IMR-90 (cell line): Measurements from ENCODE around the gene ITK. TPM values are rescaled to one million over a fixed set of nuclear protein-coding genes. Genes with fewer than 3 reads are reported as not detected.

ENCODE experiments used
- ATAC-seq: fragments of 200-7000 bp; cut with Tn5 transposase; 2 replicates; pipeline ENCODE4 v1.9.1; 2020; ENCODE audit warnings: low read depth, mild to moderate bottlenecking, moderate library complexity
- BruUV-seq: library from RNA; stranded (reverse); fragments of 400-500 nt; replicated peaks from 2 replicates; lab custom pipeline; 2021; lab: Mats Ljungman, UMichigan
- CTCF ChIA-PET: fragments of 300-600 bp; formaldehyde crosslinking; extraction: SDS; loops from one replicate; lab custom pipeline; 2021; ENCODE audit warnings: antibody characterized with exemption; lab: Yijun Ruan, JAX
- POLR2A ChIA-PET: fragments of 300-600 bp; sonication (Branson Sonifier 250); formaldehyde crosslinking; loops from one replicate; lab custom pipeline; 2022; ENCODE audit warnings: antibody characterized with exemption; ENCODE audit not compliant: unreplicated experiment; lab: Charles Lee
- DNase-seq: peaks from one replicate; pipeline ENCODE4 v3.0.0; 2013
- H2AFZ ChIP-seq: replicated peaks from 2 replicates; pipeline ENCODE3; 2013; ENCODE audit warnings: low read length, mild to moderate bottlenecking; ENCODE audit not compliant: poor library complexity
- H2AK5ac ChIP-seq: 2 replicates; pipeline ENCODE4 v1.6.1; 2013; ENCODE audit warnings: low read depth, low read length, inconsistent platforms
- H2AK9ac ChIP-seq: replicated peaks from 2 replicates; pipeline ENCODE3; 2013; ENCODE audit warnings: mild to moderate bottlenecking, low read depth, low read length, moderate library complexity; ENCODE audit not compliant: poor library complexity
- H2BK120ac ChIP-seq: 2 replicates; pipeline ENCODE4 v1.6.1; 2013; ENCODE audit warnings: low read depth, low read length, inconsistent platforms
- H2BK15ac ChIP-seq: 3 replicates; pipeline ENCODE4 v1.6.1; 2013; ENCODE audit warnings: low read depth, low read length, inconsistent platforms
- H2BK20ac ChIP-seq: 2 replicates; pipeline ENCODE4 v1.6.1; 2013; ENCODE audit warnings: low read depth, mild to moderate bottlenecking, inconsistent platforms, low read length, moderate library complexity
- H2BK5ac ChIP-seq: 2 replicates; pipeline ENCODE4 v1.6.1; 2013; ENCODE audit warnings: mild to moderate bottlenecking, low read depth, low read length, inconsistent platforms; ENCODE audit not compliant: poor library complexity, severe bottlenecking
- H3K14ac ChIP-seq: replicated peaks from 2 replicates; pipeline ENCODE4 v1.6.1; 2013; ENCODE audit warnings: low read depth, low read length, inconsistent platforms
- H3K18ac ChIP-seq: 2 replicates; pipeline ENCODE4 v1.6.1; 2013; ENCODE audit warnings: low read depth, low read length, control low read depth
- H3K23ac ChIP-seq: 2 replicates; pipeline ENCODE4 v1.6.1; 2013; ENCODE audit warnings: low read depth, low read length, inconsistent platforms
- H3K27ac ChIP-seq: 2 replicates; pipeline ENCODE4 v1.5.1; 2013; ENCODE audit warnings: mild to moderate bottlenecking, control low read depth, low read length; ENCODE audit not compliant: insufficient read depth
- H3K27me3 ChIP-seq: 2 replicates; pipeline ENCODE4 v1.6.1; 2013; ENCODE audit warnings: low read length; ENCODE audit not compliant: control insufficient read depth, insufficient read depth
- H3K36me3 ChIP-seq: 2 replicates; pipeline ENCODE4 v1.6.1; 2013; ENCODE audit warnings: low read length, mixed read lengths; ENCODE audit not compliant: control insufficient read depth, insufficient read depth
- H3K4ac ChIP-seq: 2 replicates; pipeline ENCODE4 v1.6.1; 2013; ENCODE audit warnings: low read depth, low read length, inconsistent platforms
- H3K4me1 ChIP-seq: 2 replicates; pipeline ENCODE4 v1.6.1; 2013; ENCODE audit warnings: low read length, mixed read lengths; ENCODE audit not compliant: control insufficient read depth, insufficient read depth
- H3K4me2 ChIP-seq: 2 replicates; pipeline ENCODE4 v1.6.1; 2013; ENCODE audit warnings: low read depth, mild to moderate bottlenecking, control low read depth, low read length, moderate library complexity
- H3K4me3 ChIP-seq: 2 replicates; pipeline ENCODE4 v1.5.1; 2013; ENCODE audit warnings: low read depth, mild to moderate bottlenecking, control low read depth, low read length, moderate library complexity; ENCODE audit not compliant: insufficient read depth
- H3K56ac ChIP-seq: 2 replicates; pipeline ENCODE4 v1.6.1; 2013; ENCODE audit warnings: low read length, inconsistent platforms; ENCODE audit not compliant: insufficient read depth; ENCODE audit errors: extremely low read depth
- H3K79me1 ChIP-seq, 2 experiments: 2 replicates each; pipeline ENCODE4 v1.6.1; 2013; ENCODE audit warnings: low read length in 2 of 2, inconsistent platforms in 1 of 2, low read depth in 1 of 2
- H3K9ac ChIP-seq: 2 replicates; pipeline ENCODE4 v1.6.1; 2013; ENCODE audit warnings: low read depth, low read length, control low read depth
- H3K9me1 ChIP-seq: 2 replicates; pipeline ENCODE4 v1.6.1; 2013; ENCODE audit warnings: low read length, inconsistent platforms; ENCODE audit not compliant: insufficient read depth
- H3K9me3 ChIP-seq: 2 replicates; pipeline ENCODE4 v1.6.1; 2013; ENCODE audit warnings: low read length; ENCODE audit not compliant: control insufficient read depth, insufficient read depth
- H4K20me1 ChIP-seq: 2 replicates; pipeline ENCODE4 v1.6.1; 2013; ENCODE audit warnings: low read length, inconsistent platforms; ENCODE audit not compliant: insufficient read depth
- H4K5ac ChIP-seq: 2 replicates; pipeline ENCODE4 v1.6.1; 2013; ENCODE audit warnings: mild to moderate bottlenecking, low read depth, low read length, control low read depth
- H4K8ac ChIP-seq, 2 experiments: 2 replicates each; pipeline ENCODE4 v1.6.1; 2013; ENCODE audit warnings: low read depth in 2 of 2, low read length in 2 of 2, control low read depth in 1 of 2, inconsistent platforms in 1 of 2
- H4K91ac ChIP-seq: 2 replicates; pipeline ENCODE4 v1.6.1; 2013; ENCODE audit warnings: low read depth, low read length, inconsistent platforms; ENCODE audit not compliant: insufficient read depth
- BHLHE40 ChIP-seq: fragments of 150-350 bp; IDR thresholded peaks from 2 replicates; pipeline ENCODE4 v1.6.1; 2016; ENCODE audit warnings: mild to moderate bottlenecking, low read depth, low read length
- CEBPB ChIP-seq: IDR thresholded peaks from 2 replicates; pipeline ENCODE4 v1.6.1; 2012; ENCODE audit warnings: low read depth, low read length, improper control_type of control experiment
- CTCF ChIP-seq: conservative IDR thresholded peaks from 2 replicates; pipeline ENCODE4 v1.5.1; 2012; ENCODE audit warnings: mild to moderate bottlenecking, low read depth, low read length, improper control_type of control experiment
- FOS ChIP-seq: fragments of 150-350 bp; IDR thresholded peaks from 2 replicates; pipeline ENCODE4 v1.6.1; 2016; ENCODE audit warnings: low read depth, low read length
- MAZ ChIP-seq: IDR thresholded peaks from 2 replicates; pipeline ENCODE4 v1.6.1; 2012; ENCODE audit warnings: low read depth, mild to moderate bottlenecking, low read length, improper control_type of control experiment, moderate library complexity, borderline replicate concordance
- MXI1 ChIP-seq: IDR thresholded peaks from 2 replicates; pipeline ENCODE4 v1.6.1; 2012; ENCODE audit warnings: low read depth, mild to moderate bottlenecking, low read length, moderate library complexity, borderline replicate concordance
- NFE2L2 ChIP-seq: fragments of 150-350 bp; IDR thresholded peaks from 2 replicates; pipeline ENCODE4 v1.6.1; 2016; ENCODE audit warnings: low read depth, mild to moderate bottlenecking, low read length
- POLR2A ChIP-seq: IDR thresholded peaks from 2 replicates; pipeline ENCODE4 v1.6.1; 2012; ENCODE audit warnings: mild to moderate bottlenecking, low read depth, low read length
- RCOR1 ChIP-seq: IDR thresholded peaks from 2 replicates; pipeline ENCODE4 v1.6.1; 2012; ENCODE audit warnings: mild to moderate bottlenecking, low read length, improper control_type of control experiment; ENCODE audit not compliant: insufficient replicate concordance
- RFX5 ChIP-seq: IDR thresholded peaks from 2 replicates; pipeline ENCODE4 v1.8.0; 2012; ENCODE audit warnings: low read depth, mild to moderate bottlenecking, low read length, moderate library complexity
- SMC3 ChIP-seq: fragments of 150-350 bp; IDR thresholded peaks from 2 replicates; pipeline ENCODE4 v1.6.1; 2016; ENCODE audit warnings: low read depth, mild to moderate bottlenecking, antibody characterized with exemption, low read length, moderate library complexity
- WGBS, 2 experiments: methylation state at CpG; one replicate each; pipeline versions ENCODE4 v1.1.5 to v1.1.7; 2013; ENCODE audit warnings: missing lambda C conversion rate in 2 of 2; ENCODE audit not compliant: insufficient read length in 1 of 2; ENCODE audit errors: extremely low coverage in 2 of 2; 5-methylcytosine and 5-hydroxymethylcytosine counted together
- dilution Hi-C: fragments of 300-500 bp; cut with HindIII; formaldehyde crosslinking; loops from one replicate; pipeline ENCODE4 v1.14.3; 2018; ENCODE audit warnings: low sequenced_read_pairs; ENCODE audit not compliant: unreplicated experiment
- in situ Hi-C: fragments of 300-500 bp; cut with MboI; formaldehyde crosslinking; loops from 3 replicates; pipeline ENCODE4 v1.14.3; 2019; ENCODE audit warnings: low sequenced_read_pairs, inconsistent platforms, mixed read lengths
- intact Hi-C: fragments of 100-400 bp; cut with micrococcal nuclease; formaldehyde crosslinking; loops from 2 replicates; pipeline ENCODE4 v1.10.0; 2022
- polyA plus RNA-seq, 3 experiments: library from polyadenylated mRNA; depleted of rRNA; stranded (reverse); fragments of >200 nt; gene quantifications; 2 replicates each; pipeline ENCODE4 v1.2.3, GENCODE V29; 2012; ENCODE audit warnings: low replicate concordance in 1 of 3
- total RNA-seq: library from RNA; depleted of rRNA; stranded (reverse); fragments of >200 nt; gene quantifications from 2 replicates; pipeline ENCODE4 v1.2.3, GENCODE V29; 2012
- TF ChIP-seq, protein P1 (sequence below): fragments of 150-350 bp; IDR thresholded peaks from 2 replicates; pipeline ENCODE4 v1.6.1; 2016; ENCODE audit warnings: low read depth, mild to moderate bottlenecking, low read length, moderate library complexity, borderline replicate concordance
- TF ChIP-seq, protein P2 (sequence below): fragments of 150-350 bp; IDR thresholded peaks from 2 replicates; pipeline ENCODE4 v1.6.1; 2017; ENCODE audit warnings: mild to moderate bottlenecking, antibody characterized with exemption, low read length, low read depth

The ITK gene
- total and polyA plus RNA-seq, 2 of the 4 experiments (the other 2 are of a cell fraction) = not detected

GRCh38 chr5:157284458-157285212, 104.0 kb downstream of the ITK start:
- intact Hi-C loops = no loop called here

More at GRCh38 chr5:157284458-157285212, 104.0 kb downstream of the ITK start:
- TF ChIP-seq MXI1 = no peak
- TF ChIP-seq MAZ = no peak
- TF ChIP-seq POLR2A = no peak
- no peak for TF ChIP-seq RCOR1
- no peak for TF ChIP-seq CEBPB
- TF ChIP-seq, protein P1, sequence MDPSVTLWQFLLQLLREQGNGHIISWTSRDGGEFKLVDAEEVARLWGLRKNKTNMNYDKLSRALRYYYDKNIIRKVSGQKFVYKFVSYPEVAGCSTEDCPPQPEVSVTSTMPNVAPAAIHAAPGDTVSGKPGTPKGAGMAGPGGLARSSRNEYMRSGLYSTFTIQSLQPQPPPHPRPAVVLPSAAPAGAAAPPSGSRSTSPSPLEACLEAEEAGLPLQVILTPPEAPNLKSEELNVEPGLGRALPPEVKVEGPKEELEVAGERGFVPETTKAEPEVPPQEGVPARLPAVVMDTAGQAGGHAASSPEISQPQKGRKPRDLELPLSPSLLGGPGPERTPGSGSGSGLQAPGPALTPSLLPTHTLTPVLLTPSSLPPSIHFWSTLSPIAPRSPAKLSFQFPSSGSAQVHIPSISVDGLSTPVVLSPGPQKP = no peak
- no peak for TF ChIP-seq SMC3
- no peak for TF ChIP-seq BHLHE40
- TF ChIP-seq FOS = no peak
- TF ChIP-seq CTCF = no peak
- no peak for TF ChIP-seq RFX5
- no peak for TF ChIP-seq NFE2L2
- TF ChIP-seq, protein P2, sequence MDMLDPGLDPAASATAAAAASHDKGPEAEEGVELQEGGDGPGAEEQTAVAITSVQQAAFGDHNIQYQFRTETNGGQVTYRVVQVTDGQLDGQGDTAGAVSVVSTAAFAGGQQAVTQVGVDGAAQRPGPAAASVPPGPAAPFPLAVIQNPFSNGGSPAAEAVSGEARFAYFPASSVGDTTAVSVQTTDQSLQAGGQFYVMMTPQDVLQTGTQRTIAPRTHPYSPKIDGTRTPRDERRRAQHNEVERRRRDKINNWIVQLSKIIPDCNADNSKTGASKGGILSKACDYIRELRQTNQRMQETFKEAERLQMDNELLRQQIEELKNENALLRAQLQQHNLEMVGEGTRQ = no peak
- Histone ChIP-seq H3K9me1 (0 out of 2 replicates have a peak, but pooled peaks cover 3% of the 10 kb centered on the region), H3K9ac (no peak overlapping the region), H3K18ac (no peak overlapping the region), H3K56ac (no peak overlapping the region), H3K27me3 (peaks cover 1% of the 10 kb centered on the region), H2BK20ac (no peak overlapping the region), H3K14ac (no peak overlapping the region), H4K5ac (no peak overlapping the region), H3K27ac (no peak overlapping the region), H2AK9ac (no peak overlapping the region), H2BK15ac (no peak overlapping the region), H3K36me3 (peaks cover 2% of the 10 kb centered on the region), H3K79me1 (no peaks in the 10 kb centered on the region), H2BK120ac (no peak overlapping the region), H2AK5ac (no peak overlapping the region), H3K23ac (no peak overlapping the region), H3K4me3 (no peak overlapping the region), H4K20me1 (no peaks in the 10 kb centered on the region), H2BK5ac (no peak overlapping the region), H3K4me2 (no peak overlapping the region), H4K8ac (no peak overlapping the region), H2AFZ (no peak overlapping the region), H3K9me3 (no peaks in the 10 kb centered on the region), H3K4me1 (no peaks in the 10 kb centered on the region), H4K91ac (no peak overlapping the region), H3K4ac (no peak overlapping the region)
- POLR2A ChIA-PET = no interaction called here
- WGBS, 2 experiments = no CpG with 5 or more reads among the region's 6 CpGs
- no peak for DNase-seq
- dilution Hi-C loops = no loop called here
- in situ Hi-C loops = no loop called here
- CTCF ChIA-PET = no interaction called here
- no peak for ATAC-seq
- no TSS peak for BruUV-seq
